Keratinocyte (primary cell): ENCODE results near the gene PIGU. TPM values are rescaled to one million over a fixed set of nuclear protein-coding genes. Genes with fewer than 3 reads are reported as not detected.

Source experiments
- DNase-seq: peaks from one replicate; pipeline ENCODE4 v3.0.0-alpha.2; 2011; ENCODE audit warnings: low read depth, missing footprints, low spot score
- FAIRE-seq: peaks from 2 replicates; lab custom pipeline; 2011; peaks lifted over from hg19 to GRCh38; lab: Jason Lieb, UNC
- H2AFZ ChIP-seq: 2 replicates; pipeline ENCODE4 v1.6.0; 2012; ENCODE audit warnings: low read length, control low read depth, inconsistent platforms; ENCODE audit not compliant: control insufficient read depth
- H3K27ac ChIP-seq: 2 replicates; pipeline ENCODE4 v1.5.1; 2011; ENCODE audit warnings: low read length; ENCODE audit not compliant: control insufficient read depth, insufficient read depth
- H3K27me3 ChIP-seq: 3 replicates; pipeline ENCODE4 v1.6.0; 2011; ENCODE audit warnings: low read length; ENCODE audit not compliant: control insufficient read depth, insufficient read depth; ENCODE audit errors: extremely low read depth
- H3K36me3 ChIP-seq, 2 experiments: 2 replicates in 1 of 2; 3 replicates in 1 of 2; pipeline ENCODE4 v1.5.1; 2011; ENCODE audit warnings: low read length in 2 of 2, mild to moderate bottlenecking in 1 of 2; ENCODE audit not compliant: control insufficient read depth in 2 of 2, insufficient read depth in 2 of 2; ENCODE audit errors: extremely low read depth in 1 of 2
- H3K4me1 ChIP-seq: 3 replicates; pipeline ENCODE4 v1.5.1; 2011; ENCODE audit warnings: low read length; ENCODE audit not compliant: control insufficient read depth, insufficient read depth; ENCODE audit errors: extremely low read depth
- H3K4me2 ChIP-seq: 3 replicates; pipeline ENCODE4 v1.6.0; 2011; ENCODE audit warnings: low read depth, low read length; ENCODE audit not compliant: control insufficient read depth, insufficient read depth; ENCODE audit errors: extremely low read depth
- H3K4me3 ChIP-seq, 3 experiments: fragments of 200-600 bp in 1 of 3; sonication (generic) in 1 of 3; 2 replicates in 2 of 3; 3 replicates in 1 of 3; pipeline ENCODE4 v1.5.1; 2011 to 2016; ENCODE audit warnings: low read length in 3 of 3, mild to moderate bottlenecking in 3 of 3, control low read depth in 2 of 3, inconsistent platforms in 1 of 3, low read depth in 1 of 3, mixed read lengths in 1 of 3, mixed run types in 1 of 3, moderate library complexity in 1 of 3; ENCODE audit not compliant: control insufficient read depth in 2 of 3, insufficient read depth in 2 of 3; ENCODE audit errors: extremely low read depth in 1 of 3
- H3K79me2 ChIP-seq: 2 replicates; pipeline ENCODE4 v1.6.0; 2012; ENCODE audit warnings: low read length; ENCODE audit not compliant: control insufficient read depth, insufficient read depth
- H3K9ac ChIP-seq: 3 replicates; pipeline ENCODE4 v1.6.0; 2011; ENCODE audit warnings: low read length; ENCODE audit not compliant: control insufficient read depth, insufficient read depth; ENCODE audit errors: extremely low read depth
- H3K9me1 ChIP-seq: 3 replicates; pipeline ENCODE4 v1.6.0; 2011; ENCODE audit warnings: low read length; ENCODE audit not compliant: control insufficient read depth, insufficient read depth; ENCODE audit errors: extremely low read depth
- H3K9me3 ChIP-seq: 2 replicates; pipeline ENCODE4 v1.5.1; 2012; ENCODE audit warnings: low read depth, low read length; ENCODE audit not compliant: control insufficient read depth
- H4K20me1 ChIP-seq: 3 replicates; pipeline ENCODE4 v1.6.0; 2011; ENCODE audit warnings: low read length; ENCODE audit not compliant: control insufficient read depth, insufficient read depth; ENCODE audit errors: extremely low read depth
- CTCF ChIP-seq, 3 experiments: IDR thresholded peaks in 1 of 3; conservative IDR thresholded peaks in 1 of 3; optimal IDR thresholded peaks in 1 of 3; 2 replicates in 2 of 3; 3 replicates in 1 of 3; pipeline versions ENCODE3 to v1.5.1; 2011; ENCODE audit warnings: low read length in 3 of 3, mild to moderate bottlenecking in 3 of 3, moderate library complexity in 2 of 3, control low read depth in 1 of 3, inconsistent platforms in 1 of 3; ENCODE audit not compliant: insufficient read depth in 2 of 3; ENCODE audit errors: extremely low read depth in 1 of 3
- EZH2 ChIP-seq: IDR thresholded peaks from one replicate; pipeline ENCODE4 v1.6.1; 2012; ENCODE audit warnings: inconsistent platforms, mild to moderate bottlenecking, low read length, moderate library complexity
- dilution Hi-C: fragments of 300-500 bp; cut with MboI; formaldehyde crosslinking; loops from one replicate; pipeline ENCODE4 v1.7.0; 2020; ENCODE audit warnings: low sequenced_read_pairs; ENCODE audit not compliant: extremely low pct_ligation_motif_present
- polyA plus RNA-seq, 5 experiments: library from polyadenylated mRNA; depleted of rRNA in 3 of 5; stranded (reverse) in 3 of 5; stranded (forward) in 1 of 5; unstranded in 1 of 5; fragments of >200 nt; gene quantifications; 1 replicate in 1 of 5; 2 replicates in 3 of 5; 3 replicates in 1 of 5; pipeline versions ENCODE4 v1.2.1 to v1.2.3, GENCODE V29; 2011 to 2012; ENCODE audit warnings: missing spikeins in 2 of 5, low read depth in 1 of 5, low replicate concordance in 1 of 5
- small RNA-seq, 3 experiments: library from RNA; depleted of rRNA; stranded (forward); fragments of <200 nt; gene quantifications; one replicate each; pipeline ENCODE3, GENCODE V24; 2012; ENCODE audit warnings: low read depth in 3 of 3, low replicate concordance in 1 of 3; ENCODE audit not compliant: insufficient read length in 3 of 3

PIGU gene
- polyA plus RNA-seq, 1 donor (not counting 4 experiments of a cell fraction or from before 2014, with no cell fraction given) = 48.0 TPM

- H3K79me2 ChIP-seq = peaks cover 9% of the 10 kb centered on the region
- H3K4me3 ChIP-seq = no peak overlapping the region
- H3K4me1 ChIP-seq = peaks cover 25% of the 10 kb centered on the region
- peaks cover 20 to 27% of the 10 kb centered on the region in 2 experiments for H3K36me3 ChIP-seq
- no peaks in the 10 kb centered on the region for H4K20me1 ChIP-seq
- no peak overlapping the region for H3K4me2 ChIP-seq
- FAIRE-seq = no peak
- H3K9me1 ChIP-seq = no peaks in the 10 kb centered on the region
- dilution Hi-C loops = no loop called here
- TF ChIP-seq CTCF (optimal IDR thresholded peaks at IDR 0.05 in 1 of 3, IDR thresholded peaks at IDR 0.05 in 1 of 3, conservative IDR thresholded peaks at IDR 0.05 in 1 of 3; ENCODE audit: extremely low read depth in 1 of 3, insufficient read depth in 2 of 3, low read length in 3 of 3) = no peak
- no peak for TF ChIP-seq EZH2
- no peak overlapping the region for H2AFZ ChIP-seq
- H3K27ac ChIP-seq = no peak overlapping the region
- no peaks in the 10 kb centered on the region for H3K27me3 ChIP-seq
- H3K9ac ChIP-seq = no peak overlapping the region
- no peak for DNase-seq
- H3K9me3 ChIP-seq = no peaks in the 10 kb centered on the region
These were observed 165.0 kb downstream of the PIGU start for GRCh38 chr20:34511891-34512265.

DNA sequence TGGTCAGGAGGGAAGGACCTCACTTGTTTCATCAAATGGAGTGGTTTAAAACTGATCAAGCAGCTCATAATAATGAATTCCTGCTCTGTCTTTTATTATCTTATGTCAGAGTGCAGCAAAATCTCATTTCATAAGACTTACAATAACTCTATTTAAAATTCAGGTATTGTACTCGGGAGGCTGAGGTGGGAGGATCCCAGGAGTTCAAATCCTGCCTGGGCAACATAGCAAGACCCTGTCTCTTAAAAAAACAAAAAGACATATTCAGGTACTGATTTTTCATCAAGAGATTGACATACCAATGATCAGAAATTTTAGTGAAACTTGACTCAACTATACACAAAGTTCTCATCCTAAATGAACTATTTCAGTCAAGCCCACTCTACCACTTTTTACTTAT, 166.3 kb downstream of the PIGU start:
- no peak for DNase-seq
- no peaks in the 10 kb centered on the region for H3K9me1 ChIP-seq
- no peak overlapping the region for H2AFZ ChIP-seq
- peaks cover 20% of the 10 kb centered on the region for H3K4me1 ChIP-seq
- H3K9me3 ChIP-seq = no peaks in the 10 kb centered on the region
- H3K27ac ChIP-seq = no peak overlapping the region
- H3K79me2 ChIP-seq = peaks cover 6% of the 10 kb centered on the region
- TF ChIP-seq CTCF (optimal IDR thresholded peaks at IDR 0.05 in 1 of 3, IDR thresholded peaks at IDR 0.05 in 1 of 3, conservative IDR thresholded peaks at IDR 0.05 in 1 of 3; ENCODE audit: extremely low read depth in 1 of 3, insufficient read depth in 2 of 3, low read length in 3 of 3) (no peak), EZH2 (no peak)
- H3K27me3 ChIP-seq = no peaks in the 10 kb centered on the region
- H3K36me3 ChIP-seq = peaks cover 22 to 36% of the 10 kb centered on the region in 2 experiments
- FAIRE-seq = no peak
- no peak overlapping the region for H3K4me3 ChIP-seq
- no peak overlapping the region for H3K4me2 ChIP-seq
- dilution Hi-C loops = no loop called here
- H3K9ac ChIP-seq = no peak overlapping the region
- no peaks in the 10 kb centered on the region for H4K20me1 ChIP-seq

Small RNA genes within 50 kb of the gene (small RNA-seq; reads per million reads assigned to genes)
- 0 reads per million in 3 experiments for gene AL118520.1
- gene RF00019 = 0 reads per million in 3 experiments

Other genes starting within 250 kb of the PIGU start
- gene DYNLRB1, start 160.7 kb downstream of the PIGU start, polyA plus RNA-seq = 126 to 227 TPM (median 156 TPM) in 3 replicates
- 1.7 to 2.9 TPM (median 2.2 TPM) in 3 replicates for gene MAP1LC3A, start 118.4 kb downstream of the PIGU start, polyA plus RNA-seq
- gene TP53INP2, start 27.3 kb upstream of the PIGU start, polyA plus RNA-seq = 0.70 to 2.6 TPM (median 1.0 TPM) in 3 replicates
- 9.6 to 15.2 TPM (median 13.3 TPM) in 3 replicates for gene NCOA6, start 148.6 kb upstream of the PIGU start, polyA plus RNA-seq
- 4.7 to 6.5 TPM (median 5.0 TPM) in 3 replicates for gene GGT7, start 195.8 kb upstream of the PIGU start, polyA plus RNA-seq
- gene ACSS2, start 199.5 kb upstream of the PIGU start, polyA plus RNA-seq = 79.0 to 91.9 TPM (median 90.6 TPM) in 3 replicates